Small intestine (tissue), 7 donors: Measurements from ENCODE around the gene FNDC3B. TPM values are rescaled to one million over a fixed set of nuclear protein-coding genes. Genes with fewer than 3 reads are reported as not detected.

Experiments used
- DNase-seq, 2 donors: peaks; one replicate each; pipeline versions ENCODE4 v3.0.0 to v3.0.0-alpha.2; 2013
- FAIRE-seq: peaks from 2 replicates; lab custom pipeline; 2012; peaks lifted over from hg19 to GRCh38; lab: Jason Lieb, UNC
- H3K27ac ChIP-seq, 3 donors: one replicate each; pipeline ENCODE4 v1.5.1; 2013; ENCODE audit warnings: low read length in 2 of 3, mild to moderate bottlenecking in 2 of 3, control low read depth in 1 of 3, inconsistent platforms in 1 of 3, low read depth in 1 of 3, moderate library complexity in 1 of 3
- H3K27me3 ChIP-seq, 3 donors: one replicate each; pipeline ENCODE4 v1.6.1; 2013; ENCODE audit warnings: low read length in 3 of 3, inconsistent platforms in 1 of 3; ENCODE audit not compliant: control insufficient read depth in 3 of 3, insufficient read depth in 3 of 3
- H3K36me3 ChIP-seq, 3 donors: one replicate each; pipeline ENCODE4 v1.6.1; 2013; ENCODE audit warnings: low read length in 3 of 3, inconsistent platforms in 1 of 3, low read depth in 1 of 3, mild to moderate bottlenecking in 1 of 3, moderate library complexity in 1 of 3; ENCODE audit not compliant: control insufficient read depth in 3 of 3, insufficient read depth in 2 of 3
- H3K4me1 ChIP-seq, 3 donors: one replicate each; pipeline ENCODE4 v1.6.1; 2013; ENCODE audit warnings: low read length in 2 of 3, inconsistent platforms in 1 of 3, low read depth in 1 of 3, mild to moderate bottlenecking in 1 of 3, moderate library complexity in 1 of 3; ENCODE audit not compliant: control insufficient read depth in 3 of 3, insufficient read depth in 2 of 3
- H3K4me3 ChIP-seq, 3 donors: one replicate each; pipeline ENCODE4 v1.5.1; 2013; ENCODE audit warnings: low read length in 3 of 3, control low read depth in 1 of 3, inconsistent platforms in 1 of 3, low read depth in 1 of 3, mild to moderate bottlenecking in 1 of 3, moderate library complexity in 1 of 3
- H3K9me3 ChIP-seq, 2 donors: one replicate each; pipeline ENCODE4 v1.6.1; 2013; ENCODE audit warnings: low read depth in 1 of 2, low read length in 1 of 2; ENCODE audit not compliant: control insufficient read depth in 2 of 2, insufficient read depth in 1 of 2
- WGBS, 3 donors: extraction: QIAGEN DNeasy Blood & Tissue Kit; methylation state at CpG; one replicate each; pipeline ENCODE4 v1.1.7; 2013; 5-methylcytosine and 5-hydroxymethylcytosine counted together
- polyA plus RNA-seq, 4 donors: library from polyadenylated mRNA; stranded (reverse) in 3 of 4; unstranded in 1 of 4; fragments of 200-250 nt in 3 of 4; fragments of 120-200 nt in 1 of 4; gene quantifications; one replicate each; pipeline versions ENCODE4 v1.2.1 to v1.2.3, GENCODE V29; 2013
- donor health status: healthy with polysubstance abuse.
- donor health status: control.
- donor health status: control.
- donor health status: Bipolar disorder and iron deficiency.
- donor health status: healthy.

Gene FNDC3B
- polyA plus RNA-seq, 4 donors: 6.0 to 24.7 (median 10.1) TPM

GRCh38 chr3:172167892-172168648 is 128.7 kb downstream of the FNDC3B start:
- Histone ChIP-seq H3K36me3 (peaks cover 0 to 8% (median 0%) of the 10 kb centered on the region in 3 donors), H3K4me3 (no peak overlapping the region), H3K4me1 (peaks cover 0 to 5% (median 2%) of the 10 kb centered on the region in 3 donors), H3K9me3 (no peaks in the 10 kb centered on the region), H3K27ac (peak overlapping the region in 1 of 3 donors; percentile 38), H3K27me3 (no peaks in the 10 kb centered on the region)
- DNase-seq: no peak
- 83 to 89% (median 89%) methylated on average over 3 of the region's 3 CpGs for WGBS, 3 donors
- no peak for FAIRE-seq

GRCh38 chr3:172170073-172170709 is 130.8 kb downstream of the FNDC3B start:
- no peak overlapping the region for H3K4me3 ChIP-seq
- no peaks in the 10 kb centered on the region for H3K9me3 ChIP-seq
- H3K4me1 ChIP-seq: peaks cover 0 to 11% (median 6%) of the 10 kb centered on the region in 3 donors
- no peak for DNase-seq
- FAIRE-seq: no peak
- WGBS, 3 donors: 93 to 97% (median 95%) methylated on average over 5 of the region's 5 CpGs
- H3K36me3 ChIP-seq: peaks cover 0 to 5% (median 0%) of the 10 kb centered on the region in 3 donors
- H3K27ac ChIP-seq: no peak overlapping the region
- H3K27me3 ChIP-seq: no peaks in the 10 kb centered on the region

GRCh38 chr3:172170841-172171240 is 131.5 kb downstream of the FNDC3B start:
- no peak overlapping the region for H3K4me3 ChIP-seq
- H3K4me1 ChIP-seq: peaks cover 0 to 13% (median 6%) of the 10 kb centered on the region in 3 donors
- peaks cover 0 to 5% (median 0%) of the 10 kb centered on the region in 3 donors for H3K36me3 ChIP-seq
- FAIRE-seq: no peak
- no peak for DNase-seq
- H3K27ac ChIP-seq: no peak overlapping the region
- no peaks in the 10 kb centered on the region for H3K9me3 ChIP-seq
- H3K27me3 ChIP-seq: no peaks in the 10 kb centered on the region

- Histone ChIP-seq H3K27me3 (no peaks in the 10 kb centered on the region), H3K36me3 (peaks cover 0 to 5% (median 0%) of the 10 kb centered on the region in 3 donors), H3K4me1 (peaks cover 0 to 13% (median 6%) of the 10 kb centered on the region in 3 donors), H3K9me3 (no peaks in the 10 kb centered on the region), H3K27ac (no peak overlapping the region), H3K4me3 (no peak overlapping the region)
- 74 to 94% (median 86%) methylated on average over 2 of the region's 2 CpGs for WGBS, 3 donors
- no peak for FAIRE-seq
- no peak for DNase-seq
Observed at GRCh38 chr3:172171396-172172075, 132.2 kb downstream of the FNDC3B start.

GRCh38 chr3:172173316-172174254 is 134.2 kb downstream of the FNDC3B start:
- DNase-seq (no peak), FAIRE-seq (no peak)
- Histone ChIP-seq H3K9me3 (peaks cover 0 to 6% of the 10 kb centered on the region in 2 donors), H3K4me3 (no peak overlapping the region), H3K27ac (no peak overlapping the region), H3K27me3 (no peaks in the 10 kb centered on the region), H3K36me3 (peaks cover 0 to 7% (median 0%) of the 10 kb centered on the region in 3 donors), H3K4me1 (peaks cover 0 to 13% (median 4%) of the 10 kb centered on the region in 3 donors)
- 73 to 87% (median 81%) methylated on average over 13 of the region's 13 CpGs for WGBS, 3 donors

- Histone ChIP-seq H3K4me3 (no peak overlapping the region), H3K36me3 (peaks cover 0 to 5% (median 0%) of the 10 kb centered on the region in 3 donors), H3K4me1 (peaks cover 0 to 13% (median 9%) of the 10 kb centered on the region in 3 donors), H3K27ac (peak overlapping the region; percentile 9 to 72 (median 37)), H3K9me3 (peaks cover 0 to 6% of the 10 kb centered on the region in 2 donors), H3K27me3 (no peaks in the 10 kb centered on the region)
- DNase-seq (peak in 1 of 2 donors; percentile 23), FAIRE-seq (no peak)
- 60 to 92% (median 76%) methylated on average over 6 to 7 of the region's 7 CpGs for WGBS, 3 donors
Observed at GRCh38 chr3:172174513-172175253, 135.3 kb downstream of the FNDC3B start.

GRCh38 chr3:172175254-172175599 is 135.8 kb downstream of the FNDC3B start:
- Histone ChIP-seq H3K9me3 (peaks cover 0 to 6% of the 10 kb centered on the region in 2 donors), H3K36me3 (peaks cover 0 to 5% (median 0%) of the 10 kb centered on the region in 3 donors), H3K27me3 (no peaks in the 10 kb centered on the region), H3K4me3 (no peak overlapping the region), H3K4me1 (peaks cover 0 to 19% (median 14%) of the 10 kb centered on the region in 3 donors), H3K27ac (peak overlapping the region; percentile 9 to 72 (median 37))
- 75 to 88% (median 87%) methylated on average over 3 of the region's 3 CpGs for WGBS, 3 donors
- FAIRE-seq: no peak
- DNase-seq: no peak
